Neutrophil (primary cell): ENCODE results near the gene HCFC1R1.
A peak's percentile ranks its signal among the peaks of the same experiment; 100 is the strongest.

Experiments used
- H3K27ac ChIP-seq: fragments of 200-600 bp; sonication (generic); 2 replicates; pipeline ENCODE4 v1.5.1; 2016; ENCODE audit warnings: mild to moderate bottlenecking, moderate library complexity
- H3K27me3 ChIP-seq: fragments of 200-600 bp; sonication (generic); 2 replicates; pipeline ENCODE4 v1.6.0; 2016; ENCODE audit warnings: mild to moderate bottlenecking
- H3K36me3 ChIP-seq: fragments of 200-600 bp; sonication (generic); 2 replicates; pipeline ENCODE4 v1.5.1; 2017
- H3K4me1 ChIP-seq, 2 experiments: fragments of 200-600 bp in 1 of 2; sonication (generic) in 1 of 2; 1 replicate in 1 of 2; 2 replicates in 1 of 2; pipeline versions ENCODE4 v1.5.1 to v1.6.1; 2013 to 2016; ENCODE audit warnings: low read depth in 1 of 2, low read length in 1 of 2, mild to moderate bottlenecking in 1 of 2, moderate library complexity in 1 of 2; ENCODE audit not compliant: control insufficient read depth in 1 of 2, insufficient read depth in 1 of 2
- H3K4me3 ChIP-seq, 2 experiments: fragments of 200-600 bp in 1 of 2; sonication (generic) in 1 of 2; 1 replicate in 1 of 2; 2 replicates in 1 of 2; pipeline ENCODE4 v1.5.1; 2013 to 2016; ENCODE audit warnings: low read depth in 1 of 2, low read length in 1 of 2, mild to moderate bottlenecking in 1 of 2, moderate library complexity in 1 of 2
- H3K9me3 ChIP-seq: fragments of 200-600 bp; sonication (generic); 2 replicates; pipeline ENCODE4 v1.5.1; 2016
- TF ChIP-seq, protein P1 (sequence below): fragments of 200-600 bp; sonication (generic); IDR thresholded peaks from 2 replicates; pipeline ENCODE4 v1.5.1; 2016; ENCODE audit warnings: antibody characterized with exemption

The HCFC1R1 gene

DNA sequence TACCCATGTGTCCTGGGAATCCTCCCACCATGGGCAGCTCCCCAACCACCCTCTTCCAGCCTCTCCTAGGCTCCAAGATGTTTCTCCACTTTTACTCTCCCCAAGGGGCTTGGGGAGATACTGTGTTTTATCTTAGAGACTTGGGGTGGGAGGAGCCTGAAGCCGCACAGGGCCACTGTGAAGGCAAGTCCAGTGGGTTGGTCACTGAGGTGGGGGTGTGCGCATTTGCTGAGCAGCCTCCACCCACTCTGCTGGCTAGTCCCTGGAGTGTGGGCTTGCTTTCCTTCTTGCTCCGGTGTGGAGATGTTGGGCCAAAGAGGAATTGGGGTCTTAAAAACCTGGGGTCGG is 15.1 kb downstream of the HCFC1R1 start:
- no peaks in the 10 kb centered on the region for H3K9me3 ChIP-seq
- TF ChIP-seq, protein P1, sequence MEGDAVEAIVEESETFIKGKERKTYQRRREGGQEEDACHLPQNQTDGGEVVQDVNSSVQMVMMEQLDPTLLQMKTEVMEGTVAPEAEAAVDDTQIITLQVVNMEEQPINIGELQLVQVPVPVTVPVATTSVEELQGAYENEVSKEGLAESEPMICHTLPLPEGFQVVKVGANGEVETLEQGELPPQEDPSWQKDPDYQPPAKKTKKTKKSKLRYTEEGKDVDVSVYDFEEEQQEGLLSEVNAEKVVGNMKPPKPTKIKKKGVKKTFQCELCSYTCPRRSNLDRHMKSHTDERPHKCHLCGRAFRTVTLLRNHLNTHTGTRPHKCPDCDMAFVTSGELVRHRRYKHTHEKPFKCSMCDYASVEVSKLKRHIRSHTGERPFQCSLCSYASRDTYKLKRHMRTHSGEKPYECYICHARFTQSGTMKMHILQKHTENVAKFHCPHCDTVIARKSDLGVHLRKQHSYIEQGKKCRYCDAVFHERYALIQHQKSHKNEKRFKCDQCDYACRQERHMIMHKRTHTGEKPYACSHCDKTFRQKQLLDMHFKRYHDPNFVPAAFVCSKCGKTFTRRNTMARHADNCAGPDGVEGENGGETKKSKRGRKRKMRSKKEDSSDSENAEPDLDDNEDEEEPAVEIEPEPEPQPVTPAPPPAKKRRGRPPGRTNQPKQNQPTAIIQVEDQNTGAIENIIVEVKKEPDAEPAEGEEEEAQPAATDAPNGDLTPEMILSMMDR, result no peak
- H3K4me1 ChIP-seq, result peaks cover 68 to 74% of the 10 kb centered on the region in 2 experiments
- peak overlapping the region; percentile 98 for H3K27ac ChIP-seq
- H3K4me3 ChIP-seq, result peak overlapping the region; percentile 66 to 74
- peaks cover 9% of the 10 kb centered on the region for H3K36me3 ChIP-seq
- H3K27me3 ChIP-seq, result no peaks in the 10 kb centered on the region

DNA sequence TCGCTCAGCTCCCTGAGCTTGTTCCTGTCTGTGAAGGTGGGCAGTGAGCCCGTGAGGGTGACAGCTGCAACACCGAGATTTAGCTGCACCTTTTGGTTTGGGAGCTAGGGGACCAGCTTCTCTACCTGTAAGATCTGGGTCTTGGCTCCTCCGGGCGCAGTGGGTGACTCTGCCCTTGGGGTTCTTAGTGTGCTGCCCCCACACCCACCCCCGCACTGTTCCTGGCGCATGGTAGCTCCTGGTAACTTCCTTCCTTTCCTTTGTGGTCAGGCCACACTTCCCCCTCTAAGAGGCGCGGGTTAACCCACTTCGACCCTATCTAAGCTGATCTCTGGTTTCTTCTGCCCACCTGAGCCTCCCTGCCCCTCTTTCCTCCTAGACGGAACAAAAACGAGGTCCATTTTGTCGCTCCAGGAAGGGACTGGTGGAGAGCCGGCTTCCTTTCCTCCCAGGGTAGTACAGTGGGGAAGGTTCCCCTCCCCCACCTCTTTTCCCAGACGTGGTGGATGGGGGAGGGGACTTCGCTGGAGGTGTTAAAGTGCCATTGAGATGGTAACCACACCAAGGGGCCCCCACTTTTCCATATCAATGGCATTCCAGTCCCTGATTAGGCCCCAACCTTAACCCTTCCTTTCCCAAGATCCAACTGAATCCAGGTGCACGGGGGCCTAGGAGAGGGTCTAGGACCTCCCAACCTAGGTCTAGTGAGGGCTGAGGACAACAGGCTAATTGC is 15.6 kb downstream of the HCFC1R1 start:
- H3K27me3 ChIP-seq, result no peaks in the 10 kb centered on the region
- H3K9me3 ChIP-seq, result no peaks in the 10 kb centered on the region
- H3K4me3 ChIP-seq, result peak overlapping the region; percentile 66 to 74
- H3K4me1 ChIP-seq, result peaks cover 74 to 76% of the 10 kb centered on the region in 2 experiments
- H3K36me3 ChIP-seq, result peaks cover 4% of the 10 kb centered on the region
- TF ChIP-seq, protein P1, result peak; percentile 37
- H3K27ac ChIP-seq, result peak overlapping the region; percentile 98

DNA sequence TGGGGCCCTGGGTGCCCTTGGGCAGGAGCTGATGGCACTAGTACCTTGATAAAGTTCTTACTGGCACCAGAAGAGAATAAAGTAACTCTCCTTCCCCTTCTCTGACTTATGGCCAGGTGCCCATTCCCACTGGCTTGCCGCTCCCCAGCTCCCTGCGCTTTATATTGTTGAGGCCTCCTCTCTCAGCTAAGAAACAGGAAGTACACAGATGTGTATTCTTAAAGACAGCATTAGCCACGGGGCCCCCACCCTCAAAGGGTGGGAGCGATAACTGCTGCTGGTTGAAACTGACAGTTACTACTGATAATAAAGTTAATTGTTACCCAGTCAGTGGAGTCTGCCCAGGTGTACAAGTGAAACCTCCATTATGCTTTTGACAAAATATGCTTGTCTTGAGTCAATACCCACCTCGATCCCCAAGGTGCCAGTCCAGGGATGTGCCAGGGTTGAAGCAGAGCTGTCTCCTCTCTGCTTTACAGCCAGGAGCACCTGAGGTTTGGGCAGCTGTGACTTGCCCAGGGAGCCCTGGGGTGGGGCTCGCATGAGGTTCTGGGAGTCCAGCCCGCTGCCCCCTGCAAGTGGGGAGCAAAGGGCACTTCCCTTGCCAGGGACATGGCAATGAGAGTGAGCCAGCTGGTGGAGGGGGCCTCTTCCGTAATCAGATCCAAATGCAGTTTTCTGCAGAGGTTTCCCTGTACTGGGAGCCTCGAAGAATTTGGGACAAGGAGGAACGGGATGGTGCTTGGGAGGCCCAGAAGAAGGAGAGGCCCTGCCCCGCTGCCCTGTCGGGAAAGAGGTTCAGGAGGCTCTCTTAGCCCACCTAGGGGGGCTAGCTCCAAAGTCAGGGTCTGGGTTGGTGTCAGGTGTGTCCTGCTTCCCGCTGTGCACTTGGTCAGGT is 16.4 kb downstream of the HCFC1R1 start:
- Histone ChIP-seq H3K4me1 (peaks cover 69 to 72% of the 10 kb centered on the region in 2 experiments), H3K4me3 (peak overlapping the region; percentile 66 to 74), H3K9me3 (no peaks in the 10 kb centered on the region), H3K27ac (peak overlapping the region; percentile 98), H3K27me3 (no peaks in the 10 kb centered on the region), H3K36me3 (peaks cover 5% of the 10 kb centered on the region)
- TF ChIP-seq, protein P1, result no peak

DNA sequence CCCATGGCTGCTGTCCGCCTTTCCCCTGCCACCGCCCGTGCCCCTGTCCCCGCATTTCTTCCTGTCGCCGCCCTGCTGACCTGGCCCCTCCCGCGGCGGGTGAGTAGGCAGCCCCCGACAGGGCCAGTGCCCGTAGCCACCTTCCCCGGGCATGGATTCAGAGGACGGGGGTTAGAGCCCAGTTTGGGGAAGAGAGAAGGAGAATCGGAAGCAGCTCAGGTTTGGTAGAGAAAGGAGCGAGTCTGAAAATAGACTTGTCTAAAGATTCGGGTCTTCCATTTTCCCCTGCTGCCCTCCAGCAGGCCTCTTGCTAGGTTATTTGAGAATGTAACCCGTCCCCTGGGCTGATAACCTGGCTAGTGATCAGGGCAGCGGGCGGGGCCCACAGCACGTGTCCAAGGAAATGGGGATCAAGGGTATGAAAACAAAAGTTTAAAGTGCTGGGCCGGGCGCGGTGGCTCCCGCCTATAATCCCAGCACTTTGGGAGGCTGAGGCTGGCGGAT is 18.9 kb downstream of the HCFC1R1 start:
- H3K36me3 ChIP-seq, result peaks cover 23% of the 10 kb centered on the region
- H3K4me3 ChIP-seq, result peak overlapping the region; percentile 66 to 74
- no peaks in the 10 kb centered on the region for H3K9me3 ChIP-seq
- TF ChIP-seq, protein P1, result no peak
- peak overlapping the region; percentile 98 for H3K27ac ChIP-seq
- H3K4me1 ChIP-seq, result peaks cover 51 to 54% of the 10 kb centered on the region in 2 experiments
- H3K27me3 ChIP-seq, result no peaks in the 10 kb centered on the region

DNA sequence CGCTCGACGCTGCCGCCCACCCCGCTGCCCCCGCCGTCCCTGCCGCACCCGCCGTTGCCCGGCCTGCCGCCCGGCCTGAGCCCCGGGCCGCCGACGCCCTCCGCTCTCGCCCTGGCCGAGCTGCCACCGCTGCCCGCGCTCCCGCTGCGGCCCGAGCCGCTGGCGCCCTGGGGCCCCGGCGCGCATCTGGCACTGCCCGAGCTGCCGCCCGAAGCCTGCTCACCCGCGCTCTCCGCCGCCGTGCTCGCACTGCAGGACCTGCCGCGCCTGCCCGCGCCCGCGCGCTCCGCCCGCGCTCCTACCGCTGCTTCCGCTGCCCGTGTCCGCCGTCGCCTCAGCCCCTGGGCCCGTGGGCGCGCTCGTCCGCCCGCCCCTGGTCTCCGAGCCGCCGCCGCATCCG is 19.4 kb downstream of the HCFC1R1 start:
- Histone ChIP-seq H3K27ac (peak overlapping the region; percentile 98), H3K27me3 (no peaks in the 10 kb centered on the region), H3K4me1 (peaks cover 46 to 49% of the 10 kb centered on the region in 2 experiments), H3K4me3 (peak overlapping the region; percentile 66 to 74), H3K36me3 (peaks cover 26% of the 10 kb centered on the region), H3K9me3 (no peaks in the 10 kb centered on the region)
- TF ChIP-seq, protein P1, result no peak
